B cell (primary cell): ENCODE data around the gene FAIM2. TPM values are rescaled to one million over a fixed set of nuclear protein-coding genes. Genes with fewer than 3 reads are reported as not detected.

Experiments
- ATAC-seq: fragments of 200-7000 bp; cut with Tn5 transposase; one replicate; pipeline ENCODE4 v1.10.0; 2021; ENCODE audit warnings: low read depth, mild to moderate bottlenecking, moderate number of reproducible peaks, moderate library complexity
- CTCF ChIA-PET: fragments of 350-600 bp; sonication (Branson Sonifier 250); formaldehyde crosslinking; loops from one replicate; lab custom pipeline; 2021; ENCODE audit warnings: antibody characterized with exemption, inconsistent platforms; lab: Charles Lee
- POLR2A ChIA-PET: fragments of 350-600 bp; sonication (Branson Sonifier 250); formaldehyde crosslinking; loops from one replicate; lab custom pipeline; 2021; ENCODE audit warnings: antibody characterized with exemption; lab: Charles Lee
- DNase-seq: peaks from one replicate; pipeline ENCODE4 v3.0.0; 2013
- H2AFZ ChIP-seq: 2 replicates; pipeline ENCODE4 v1.6.1; 2012; ENCODE audit warnings: mild to moderate bottlenecking, low read depth, low read length; ENCODE audit not compliant: insufficient read depth, poor library complexity, severe bottlenecking
- H3K27ac ChIP-seq, 2 donors: 1 replicate in 1 of 2; 2 replicates in 1 of 2; pipeline ENCODE4 v1.5.1; 2012 to 2013; ENCODE audit warnings: low read length in 2 of 2, mild to moderate bottlenecking in 2 of 2, moderate library complexity in 1 of 2
- H3K27me3 ChIP-seq, 4 experiments: fragments of 200-600 bp in 1 of 4; sonication (generic) in 1 of 4; replicated peaks in 1 of 4; 1 replicate in 2 of 4; 2 replicates in 2 of 4; pipeline versions ENCODE4 v1.6.1 to v1.7.0; 2013 to 2016; ENCODE audit warnings: low read length in 3 of 4, mild to moderate bottlenecking in 2 of 4, mixed read lengths in 1 of 4, moderate library complexity in 1 of 4; ENCODE audit not compliant: insufficient read depth in 4 of 4, control insufficient read depth in 3 of 4; ENCODE audit errors: control extremely low read depth in 1 of 4
- H3K36me3 ChIP-seq, 2 experiments: replicated peaks in 1 of 2; 1 replicate in 1 of 2; 2 replicates in 1 of 2; pipeline versions ENCODE4 v1.6.1 to v1.7.1; 2013; ENCODE audit warnings: low read length in 1 of 2; ENCODE audit not compliant: insufficient read depth in 2 of 2, control insufficient read depth in 1 of 2; ENCODE audit errors: control extremely low read depth in 1 of 2, extremely low read depth in 1 of 2
- H3K4me1 ChIP-seq, 2 donors: fragments of 200-600 bp in 1 of 2; sonication (generic) in 1 of 2; 1 replicate in 1 of 2; 2 replicates in 1 of 2; pipeline versions ENCODE4 v1.5.1 to v1.6.1; 2013 to 2017; ENCODE audit warnings: low read length in 2 of 2; ENCODE audit not compliant: control insufficient read depth in 2 of 2, insufficient read depth in 2 of 2
- H3K4me2 ChIP-seq: replicated peaks from 2 replicates; pipeline ENCODE3; 2012; ENCODE audit warnings: mild to moderate bottlenecking, low read depth, low read length; ENCODE audit not compliant: poor library complexity, severe bottlenecking
- H3K4me3 ChIP-seq, 5 experiments: fragments of 200-600 bp in 1 of 5; sonication (generic) in 1 of 5; 1 replicate in 3 of 5; 2 replicates in 2 of 5; pipeline versions ENCODE4 v1.5.1 to v1.7.0; 2011 to 2016; ENCODE audit warnings: low read length in 4 of 5, mild to moderate bottlenecking in 4 of 5, low read depth in 2 of 5, control low read depth in 1 of 5, moderate library complexity in 1 of 5; ENCODE audit not compliant: insufficient read depth in 1 of 5; ENCODE audit errors: control extremely low read depth in 1 of 5, extremely low read depth in 1 of 5
- H3K79me2 ChIP-seq: fragments of 200-600 bp; sonication (generic); one replicate; pipeline ENCODE4 v1.6.0; 2016; ENCODE audit warnings: low read length; ENCODE audit not compliant: control insufficient read depth, insufficient read depth
- H3K9ac ChIP-seq: fragments of 200-600 bp; sonication (generic); 2 replicates; pipeline ENCODE4 v1.6.1; 2017; ENCODE audit warnings: mild to moderate bottlenecking, low read length, moderate library complexity
- H3K9me3 ChIP-seq, 3 donors: one replicate each; pipeline versions ENCODE4 v1.6.1 to v1.7.1; 2013; ENCODE audit warnings: low read length in 2 of 3; ENCODE audit not compliant: control insufficient read depth in 2 of 3, insufficient read depth in 1 of 3; ENCODE audit errors: control extremely low read depth in 1 of 3
- H4K20me1 ChIP-seq: 2 replicates; pipeline ENCODE4 v1.6.0; 2012; ENCODE audit warnings: mild to moderate bottlenecking, low read length; ENCODE audit not compliant: insufficient read depth, control insufficient read depth, poor library complexity, severe bottlenecking
- H3K27ac Mint-ChIP-seq: one replicate; pipeline ENCODE4 v1.8.0; 2021; ENCODE audit warnings: mixed read lengths
- H3K27me3 Mint-ChIP-seq: one replicate; pipeline ENCODE4 v1.8.0; 2021; ENCODE audit warnings: mixed read lengths
- H3K4me1 Mint-ChIP-seq: one replicate; pipeline ENCODE4 v1.8.0; 2021; ENCODE audit warnings: mixed read lengths
- H3K4me3 Mint-ChIP-seq: one replicate; pipeline ENCODE4 v1.8.0; 2021; ENCODE audit warnings: mixed read lengths
- H3K9me3 Mint-ChIP-seq: one replicate; pipeline ENCODE4 v1.8.0; 2022; ENCODE audit warnings: mixed read lengths; ENCODE audit not compliant: insufficient read depth
- EZH2 ChIP-seq: IDR thresholded peaks from 2 replicates; pipeline ENCODE4 v1.6.1; 2012; ENCODE audit warnings: borderline replicate concordance, low read depth, mild to moderate bottlenecking, moderate library complexity, low read length; ENCODE audit not compliant: insufficient read depth, poor library complexity, severe bottlenecking
- WGBS: methylation state at CpG from one replicate; pipeline ENCODE4 v1.1.5; 2013; ENCODE audit warnings: missing lambda C conversion rate; ENCODE audit not compliant: insufficient coverage; 5-methylcytosine and 5-hydroxymethylcytosine counted together
- intact Hi-C: fragments of 100-400 bp; cut with micrococcal nuclease; formaldehyde crosslinking; loops from one replicate; pipeline ENCODE4 v1.10.0; 2022
- polyA plus RNA-seq: library from polyadenylated mRNA; depleted of rRNA; stranded (reverse); fragments of >200 nt; gene quantifications from 2 replicates; pipeline ENCODE4 v1.2.3, GENCODE V29; 2012
- total RNA-seq, 2 donors: library from RNA; stranded (reverse); fragments of 120-200 nt in 1 of 2; gene quantifications; 1 replicate in 1 of 2; 2 replicates in 1 of 2; pipeline versions ENCODE4 v1.2.3 to v1.2.4, GENCODE V29; 2013 to 2022
- TF ChIP-seq, protein P1 (sequence below): fragments of 200-600 bp; IDR thresholded peaks from one replicate; pipeline ENCODE4 v1.8.0; 2022; ENCODE audit warnings: antibody characterized with exemption, mild to moderate bottlenecking

FAIM2 gene
- total and polyA plus RNA-seq, 2 donors (not counting 1 experiment from before 2014, with no cell fraction given), result not detected

GRCh38 chr12:49941556-49942511 lies 38.1 kb upstream of the FAIM2 start:
- intact Hi-C loops, result no loop called here
- no peak overlapping the region for H3K9ac ChIP-seq
- POLR2A ChIA-PET, result no interaction called here
- H3K79me2 ChIP-seq, result no peaks in the 10 kb centered on the region
- WGBS, result 54% methylated on average over 10 of the region's 13 CpGs
- ATAC-seq (no peak), DNase-seq (no peak)
- H3K27ac ChIP-seq, result no peak overlapping the region
- H2AFZ ChIP-seq, result no peak overlapping the region
- no peak overlapping the region for H3K4me2 ChIP-seq
- H3K36me3 ChIP-seq, result no peaks in the 10 kb centered on the region
- peaks cover 0 to 8% of the 10 kb centered on the region in 2 donors for H3K4me1 ChIP-seq
- CTCF ChIA-PET, result interaction anchor here (2.0 kb wide), 1 partner anchor 25 kb away, joined by 9 read pairs; no protein-coding TSS in a partner anchor
- H3K27me3 ChIP-seq, result peaks cover 0 to 5% (median 2%) of the 10 kb centered on the region in 4 experiments
- Mint-ChIP-seq H3K4me3 (no peak overlapping the region), H3K27me3 (peaks cover 7% of the 10 kb centered on the region), H3K27ac (no peak overlapping the region), H3K4me1 (peaks cover 15% of the 10 kb centered on the region), H3K9me3 (no peaks in the 10 kb centered on the region)
- TF ChIP-seq, protein P1, sequence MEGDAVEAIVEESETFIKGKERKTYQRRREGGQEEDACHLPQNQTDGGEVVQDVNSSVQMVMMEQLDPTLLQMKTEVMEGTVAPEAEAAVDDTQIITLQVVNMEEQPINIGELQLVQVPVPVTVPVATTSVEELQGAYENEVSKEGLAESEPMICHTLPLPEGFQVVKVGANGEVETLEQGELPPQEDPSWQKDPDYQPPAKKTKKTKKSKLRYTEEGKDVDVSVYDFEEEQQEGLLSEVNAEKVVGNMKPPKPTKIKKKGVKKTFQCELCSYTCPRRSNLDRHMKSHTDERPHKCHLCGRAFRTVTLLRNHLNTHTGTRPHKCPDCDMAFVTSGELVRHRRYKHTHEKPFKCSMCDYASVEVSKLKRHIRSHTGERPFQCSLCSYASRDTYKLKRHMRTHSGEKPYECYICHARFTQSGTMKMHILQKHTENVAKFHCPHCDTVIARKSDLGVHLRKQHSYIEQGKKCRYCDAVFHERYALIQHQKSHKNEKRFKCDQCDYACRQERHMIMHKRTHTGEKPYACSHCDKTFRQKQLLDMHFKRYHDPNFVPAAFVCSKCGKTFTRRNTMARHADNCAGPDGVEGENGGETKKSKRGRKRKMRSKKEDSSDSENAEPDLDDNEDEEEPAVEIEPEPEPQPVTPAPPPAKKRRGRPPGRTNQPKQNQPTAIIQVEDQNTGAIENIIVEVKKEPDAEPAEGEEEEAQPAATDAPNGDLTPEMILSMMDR, result no peak
- TF ChIP-seq EZH2, result no peak
- H4K20me1 ChIP-seq, result no peaks in the 10 kb centered on the region
- H3K9me3 ChIP-seq, result no peaks in the 10 kb centered on the region
- H3K4me3 ChIP-seq, result no peak overlapping the region

- H3K27ac Mint-ChIP-seq, result no peak overlapping the region
- ATAC-seq (no peak), DNase-seq (no peak)
- ChIA-PET POLR2A (no interaction called here), CTCF (interaction anchor here (0.6 kb wide), 1 partner anchor 168 kb away, joined by 3 read pairs; no protein-coding TSS in a partner anchor)
- Histone ChIP-seq H3K79me2 (no peaks in the 10 kb centered on the region), H4K20me1 (no peaks in the 10 kb centered on the region), H3K4me2 (no peak overlapping the region), H3K27me3 (peaks cover 0 to under 1% (median 0%) of the 10 kb centered on the region in 4 experiments), H3K9ac (no peak overlapping the region), H3K36me3 (no peaks in the 10 kb centered on the region), H3K4me1 (no peaks in the 10 kb centered on the region), H3K9me3 (no peaks in the 10 kb centered on the region), H2AFZ (no peak overlapping the region), H3K4me3 (no peak overlapping the region), H3K27ac (no peak overlapping the region)
- no peak overlapping the region for H3K4me3 Mint-ChIP-seq
- no peaks in the 10 kb centered on the region for H3K9me3 Mint-ChIP-seq
- intact Hi-C loops, result no loop called here
- no peak for TF ChIP-seq EZH2
- TF ChIP-seq, protein P1, result no peak
- peaks cover 7% of the 10 kb centered on the region for H3K4me1 Mint-ChIP-seq
- WGBS, result 100% methylated on average over 1 of the region's 1 CpG
- peaks cover 11% of the 10 kb centered on the region for H3K27me3 Mint-ChIP-seq
These were observed 36.0 kb upstream of the FAIM2 start for GRCh38 chr12:49939707-49940106.
